HG03432 (cell line): Measurements from ENCODE around the gene CFAP210.
A peak's percentile ranks its signal among the peaks of the same experiment; 100 is the strongest.

ENCODE experiments used
- ATAC-seq: cut with Tn5 transposase; IDR thresholded peaks from one replicate; pipeline ENCODE4 v1.9.1; 2021; ENCODE audit warnings: mild to moderate bottlenecking, moderate library complexity; ENCODE audit not compliant: unreplicated experiment

The CFAP210 gene

GRCh38 chr2:169676357-169676756, 17.8 kb downstream of the CFAP210 start:
- ATAC-seq, result no peak

- ATAC-seq, result no peak
These were observed 20.3 kb downstream of the CFAP210 start for GRCh38 chr2:169673921-169674320.

GRCh38 chr2:169673106-169673505, 21.1 kb downstream of the CFAP210 start:
- no peak for ATAC-seq

- ATAC-seq, result no peak
These were observed 21.8 kb downstream of the CFAP210 start for GRCh38 chr2:169672406-169672805.

GRCh38 chr2:169670937-169671336, 23.3 kb downstream of the CFAP210 start:
- ATAC-seq, result no peak

- peak; percentile 77 for ATAC-seq
These were observed 24.0 kb downstream of the CFAP210 start for GRCh38 chr2:169670215-169670651.

GRCh38 chr2:169667583-169667982, 26.6 kb downstream of the CFAP210 start:
- no peak for ATAC-seq

GRCh38 chr2:169664978-169665930, 29.0 kb downstream of the CFAP210 start:
- ATAC-seq, result no peak

- ATAC-seq, result no peak
These were observed 29.6 kb downstream of the CFAP210 start for GRCh38 chr2:169664600-169664977.

- ATAC-seq, result no peak
These were observed 31.0 kb downstream of the CFAP210 start for GRCh38 chr2:169663247-169663646.

GRCh38 chr2:169662744-169663143, 31.5 kb downstream of the CFAP210 start:
- ATAC-seq, result no peak

GRCh38 chr2:169661265-169661664, 32.9 kb downstream of the CFAP210 start:
- no peak for ATAC-seq

GRCh38 chr2:169659320-169659719, 34.9 kb downstream of the CFAP210 start:
- peak; percentile 47 for ATAC-seq

GRCh38 chr2:169658877-169659276, 35.3 kb downstream of the CFAP210 start:
- ATAC-seq, result no peak

GRCh38 chr2:169656164-169656563, 38.0 kb downstream of the CFAP210 start:
- no peak for ATAC-seq

GRCh38 chr2:169653636-169654035, 40.6 kb downstream of the CFAP210 start:
- no peak for ATAC-seq

GRCh38 chr2:169649278-169649677, 44.9 kb downstream of the CFAP210 start:
- no peak for ATAC-seq

- no peak for ATAC-seq
These were observed 46.7 kb downstream of the CFAP210 start for GRCh38 chr2:169647496-169647895.

- no peak for ATAC-seq
These were observed 50.0 kb downstream of the CFAP210 start for GRCh38 chr2:169644173-169644572.

GRCh38 chr2:169641464-169641863, 52.7 kb downstream of the CFAP210 start:
- ATAC-seq, result no peak

GRCh38 chr2:169640104-169640503, 54.1 kb downstream of the CFAP210 start:
- no peak for ATAC-seq

- no peak for ATAC-seq
These were observed 56.6 kb downstream of the CFAP210 start for GRCh38 chr2:169637620-169638019.
